SJCRH30 (cell line): ENCODE data around the gene ABCA5. TPM values are rescaled to one million over a fixed set of nuclear protein-coding genes. Genes with fewer than 3 reads are reported as not detected.
"Not testable (repeated sequence)": the region's sequence is repeated elsewhere in the genome, so short reads cannot be mapped to it uniquely, and the experiment has no call there.

Source experiments
- DNase-seq, 2 experiments: peaks; one replicate each; pipeline ENCODE4 v3.0.0-alpha.2; 2015 to 2020
- H3K27ac ChIP-seq: fragments of 250-450 bp; sonication (Bioruptor Pico); 2 replicates; pipeline ENCODE4 v1.5.1; 2020; ENCODE audit warnings: mild to moderate bottlenecking, moderate library complexity
- H3K27me3 ChIP-seq: fragments of 250-450 bp; sonication (Bioruptor Pico); 2 replicates; pipeline ENCODE4 v1.5.1; 2020; ENCODE audit warnings: mild to moderate bottlenecking, moderate library complexity
- H3K36me3 ChIP-seq: fragments of 250-450 bp; sonication (Bioruptor Pico); 2 replicates; pipeline ENCODE4 v1.5.1; 2020; ENCODE audit warnings: mild to moderate bottlenecking, moderate library complexity
- H3K4me1 ChIP-seq: fragments of 250-450 bp; sonication (Bioruptor Pico); 2 replicates; pipeline ENCODE4 v1.5.1; 2020; ENCODE audit warnings: mild to moderate bottlenecking, moderate library complexity
- H3K4me3 ChIP-seq: fragments of 250-450 bp; sonication (Bioruptor Pico); 2 replicates; pipeline ENCODE4 v1.5.1; 2020; ENCODE audit warnings: mild to moderate bottlenecking, moderate library complexity
- H3K9me3 ChIP-seq: fragments of 250-450 bp; sonication (Bioruptor Pico); replicated peaks from 2 replicates; pipeline ENCODE4 v1.5.1; 2020; ENCODE audit warnings: mild to moderate bottlenecking, moderate library complexity
- total RNA-seq: library from RNA; depleted of rRNA; stranded (reverse); fragments of >200 nt; shearing (Covaris generic); gene quantifications from 2 replicates; pipeline ENCODE4 v1.2.3, GENCODE V29; 2014

ABCA5 gene
- total RNA-seq, 1 experiment from 2014 or later = not detected

DNA sequence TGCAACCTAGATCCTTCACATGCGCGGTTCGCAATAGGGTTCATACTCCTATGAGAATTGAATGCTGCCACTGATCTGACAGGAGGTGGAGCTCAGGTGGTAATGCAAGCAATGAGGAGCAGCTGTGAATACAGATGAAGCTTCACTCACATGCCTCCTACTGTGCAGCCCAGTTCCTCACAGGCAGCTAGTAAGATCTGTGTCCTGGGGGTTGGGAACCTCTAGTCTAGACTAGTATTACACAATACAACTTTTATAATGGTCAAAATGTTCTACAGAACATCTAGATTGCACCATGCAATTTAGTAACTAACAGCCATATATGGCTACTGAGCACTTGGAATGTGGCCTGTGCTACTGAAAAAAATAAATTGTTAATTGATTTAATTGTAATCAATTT, 26.7 kb downstream of the ABCA5 start:
- Histone ChIP-seq H3K9me3 (no peaks in the 10 kb centered on the region), H3K36me3 (no peaks in the 10 kb centered on the region), H3K27me3 (peaks cover 9% of the 10 kb centered on the region), H3K4me1 (no peaks in the 10 kb centered on the region), H3K27ac (no peak overlapping the region), H3K4me3 (no peak overlapping the region)
- no peak for DNase-seq

DNA sequence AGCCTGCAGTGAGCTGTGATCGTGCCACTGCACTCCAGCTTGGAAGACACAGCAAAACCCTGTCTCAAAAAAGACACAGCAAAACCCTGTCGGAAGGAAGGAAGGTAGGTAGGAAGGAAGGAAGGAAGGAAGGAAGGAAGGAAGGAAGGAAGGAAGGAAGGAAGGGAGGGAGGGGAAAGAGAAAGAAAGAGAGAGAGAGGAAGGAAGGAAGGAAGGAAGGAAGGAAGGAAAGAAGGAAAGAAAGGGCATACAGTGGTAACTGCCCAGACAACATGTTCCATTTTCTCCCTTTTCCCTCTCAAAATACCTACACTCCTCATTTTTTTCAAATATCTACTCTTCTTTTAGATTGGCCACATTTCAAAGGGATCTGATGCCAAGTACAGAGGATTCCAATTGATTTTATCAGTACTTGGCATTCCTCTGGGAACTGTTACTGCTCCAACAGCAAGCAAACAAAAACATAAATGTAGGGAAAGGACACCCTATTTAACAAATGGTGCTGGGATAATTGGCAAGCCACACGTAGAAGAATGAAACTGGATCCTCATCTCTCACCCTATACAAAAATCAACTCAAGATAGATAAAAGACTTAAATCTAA, 28.7 kb downstream of the ABCA5 start:
- H3K27ac ChIP-seq, H3K4me1 ChIP-seq, DNase-seq, H3K36me3 ChIP-seq, H3K4me3 ChIP-seq, H3K9me3 ChIP-seq, H3K27me3 ChIP-seq: not testable (repeated sequence)

DNA sequence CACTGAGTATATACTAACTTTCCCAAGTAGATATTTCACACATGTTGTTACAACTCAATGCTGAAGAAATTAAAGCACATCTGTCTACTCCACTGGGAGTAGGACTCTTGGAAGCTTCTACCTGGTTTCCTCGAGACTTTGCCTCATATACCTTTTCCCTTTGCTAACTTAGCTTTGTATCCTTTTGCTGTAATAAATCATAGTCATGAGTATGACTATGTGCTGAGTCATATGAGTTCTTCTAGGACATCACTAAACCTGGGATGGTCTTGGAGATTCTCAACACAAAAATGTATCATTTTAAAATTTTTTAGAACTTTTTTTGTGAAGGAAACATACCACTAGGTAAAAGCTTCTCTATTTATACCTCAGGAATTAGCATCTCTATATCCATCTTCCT, 39.8 kb downstream of the ABCA5 start:
- H3K4me3 ChIP-seq = no peak overlapping the region
- H3K4me1 ChIP-seq = no peaks in the 10 kb centered on the region
- no peak for DNase-seq
- no peaks in the 10 kb centered on the region for H3K36me3 ChIP-seq
- H3K27me3 ChIP-seq = no peaks in the 10 kb centered on the region
- H3K27ac ChIP-seq = no peak overlapping the region
- no peaks in the 10 kb centered on the region for H3K9me3 ChIP-seq

DNA sequence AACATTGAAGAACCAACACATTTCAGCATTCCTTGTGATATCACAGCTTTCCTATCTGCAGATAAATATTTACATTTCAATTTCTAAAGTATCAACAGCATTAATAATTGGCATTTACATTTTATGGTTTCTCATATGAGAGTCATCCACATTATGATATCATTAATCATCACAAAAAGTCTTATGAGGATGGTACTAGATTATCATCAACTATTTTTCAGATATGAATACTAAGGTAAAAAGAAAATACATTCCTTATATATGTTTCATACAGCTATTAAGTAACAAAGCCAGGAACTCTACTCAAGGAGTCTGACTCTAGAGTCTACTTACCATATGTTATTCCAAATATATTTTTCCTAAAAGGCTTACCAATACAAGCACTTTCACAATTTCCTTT, 40.7 kb downstream of the ABCA5 start:
- no peaks in the 10 kb centered on the region for H3K9me3 ChIP-seq
- no peak for DNase-seq
- no peaks in the 10 kb centered on the region for H3K27me3 ChIP-seq
- no peak overlapping the region for H3K4me3 ChIP-seq
- no peaks in the 10 kb centered on the region for H3K4me1 ChIP-seq
- H3K27ac ChIP-seq = no peak overlapping the region
- H3K36me3 ChIP-seq = no peaks in the 10 kb centered on the region

DNA sequence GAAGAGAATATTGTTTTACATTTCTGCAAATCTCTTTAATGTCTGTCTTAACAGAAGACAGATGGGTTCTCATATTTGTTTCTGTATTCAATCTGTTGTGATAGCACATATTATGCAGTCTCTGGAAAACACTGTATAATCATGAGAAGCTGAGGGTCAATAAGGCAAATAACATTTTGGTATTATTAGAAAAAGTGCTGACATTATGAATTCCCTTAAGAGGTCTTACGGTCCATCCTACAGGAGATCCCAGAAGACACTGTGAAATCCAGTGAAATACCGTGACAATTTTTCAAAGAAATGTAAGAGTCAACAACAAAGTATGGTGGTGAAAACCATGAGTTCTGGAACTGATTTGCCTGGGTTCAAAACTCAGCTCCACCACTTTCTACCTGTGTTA, 42.3 kb downstream of the ABCA5 start:
- DNase-seq = no peak
- Histone ChIP-seq H3K4me3 (no peak overlapping the region), H3K36me3 (no peaks in the 10 kb centered on the region), H3K4me1 (no peaks in the 10 kb centered on the region), H3K27me3 (no peaks in the 10 kb centered on the region), H3K9me3 (no peaks in the 10 kb centered on the region), H3K27ac (no peak overlapping the region)

DNA sequence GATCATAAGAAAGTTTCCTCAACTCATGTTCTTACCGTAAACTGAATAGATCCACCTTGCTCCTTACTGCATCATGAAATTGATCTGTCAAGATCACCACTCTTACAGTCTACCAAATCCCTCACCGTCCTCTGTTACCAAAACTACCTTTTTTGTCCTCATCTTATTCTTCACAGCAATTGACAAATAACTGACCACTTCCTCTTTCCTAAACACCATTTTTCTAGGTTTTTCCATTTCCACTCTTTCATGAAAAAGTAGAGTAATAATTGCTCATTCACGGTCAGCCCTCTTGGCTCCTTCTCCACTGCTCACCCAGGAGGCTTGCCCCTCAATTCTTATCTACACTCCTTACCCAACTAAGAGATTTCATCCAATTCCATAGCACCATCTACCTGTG, 44.9 kb downstream of the ABCA5 start:
- H3K9me3 ChIP-seq = no peaks in the 10 kb centered on the region
- no peak for DNase-seq

DNA sequence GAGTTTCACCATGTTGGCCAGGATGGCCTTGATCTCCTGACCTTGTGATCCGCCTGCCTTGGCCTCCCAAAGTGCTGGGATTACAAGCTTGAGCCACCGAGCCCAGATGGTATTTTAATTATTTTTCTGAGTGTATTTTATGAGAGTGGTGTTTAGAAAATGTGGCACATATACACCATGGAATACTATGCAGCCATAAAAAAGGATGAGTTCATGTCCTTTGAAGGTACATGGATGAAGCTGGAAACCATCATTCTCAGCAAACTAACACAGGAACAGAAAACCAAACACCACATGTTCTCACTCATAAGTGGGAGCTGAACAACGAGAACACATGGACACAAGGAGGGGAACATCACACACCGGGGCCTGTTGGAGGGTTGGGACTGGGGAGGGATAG, 50.7 kb downstream of the ABCA5 start:
- H3K27me3 ChIP-seq, H3K27ac ChIP-seq, DNase-seq, H3K36me3 ChIP-seq, H3K4me1 ChIP-seq, H3K4me3 ChIP-seq, H3K9me3 ChIP-seq: not testable (repeated sequence)

More for the DNA sequence above, 44.9 kb downstream of the ABCA5 start:
- Histone ChIP-seq H3K4me3 (no peak overlapping the region), H3K27ac (no peak overlapping the region), H3K27me3 (no peaks in the 10 kb centered on the region), H3K36me3 (no peaks in the 10 kb centered on the region), H3K4me1 (no peaks in the 10 kb centered on the region)

DNA sequence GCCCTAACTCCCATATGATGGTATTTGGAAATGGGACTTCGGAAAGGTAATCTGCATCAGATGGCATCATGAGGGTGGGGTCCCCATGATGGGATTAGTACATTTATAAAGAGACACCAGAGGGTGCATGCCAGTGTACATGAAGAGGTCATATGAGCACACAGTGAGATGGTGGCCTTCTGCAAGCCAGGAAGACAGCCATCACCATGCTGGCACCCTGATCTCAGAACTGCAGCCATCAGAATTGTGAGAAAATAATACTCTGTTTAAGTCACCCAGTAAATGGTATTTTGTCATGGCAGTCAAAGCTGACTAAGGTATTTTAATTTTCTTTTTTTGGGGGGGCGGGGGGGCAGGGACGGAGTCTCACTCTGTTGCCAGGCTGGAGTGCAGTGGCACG, 51.2 kb downstream of the ABCA5 start:
- Histone ChIP-seq H3K9me3 (no peaks in the 10 kb centered on the region), H3K27me3 (no peaks in the 10 kb centered on the region), H3K27ac (no peak overlapping the region), H3K36me3 (no peaks in the 10 kb centered on the region), H3K4me3 (no peak overlapping the region), H3K4me1 (no peaks in the 10 kb centered on the region)
- no peak for DNase-seq

DNA sequence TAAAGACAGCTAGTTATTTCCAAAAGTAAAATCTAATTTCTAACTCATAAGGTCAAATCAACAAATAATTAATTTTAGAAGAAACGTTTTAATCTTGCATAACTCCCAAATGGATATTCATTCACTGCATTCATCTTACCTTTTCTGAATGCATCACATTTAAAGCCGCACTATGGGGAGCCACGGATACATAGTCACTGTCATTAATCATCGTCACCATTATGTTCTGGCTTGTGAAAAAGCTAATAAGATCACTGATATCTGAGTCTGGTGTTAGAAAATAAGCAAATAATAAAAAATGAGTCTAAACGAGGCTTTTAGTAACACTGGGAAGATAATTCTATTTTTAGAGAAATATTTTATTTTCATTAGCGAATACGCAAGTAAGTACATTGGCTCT, 55.9 kb downstream of the ABCA5 start:
- H3K9me3 ChIP-seq = no peaks in the 10 kb centered on the region
- no peak overlapping the region for H3K4me3 ChIP-seq
- no peak for DNase-seq
- no peak overlapping the region for H3K27ac ChIP-seq
- H3K27me3 ChIP-seq = no peaks in the 10 kb centered on the region
- H3K4me1 ChIP-seq = peaks cover 7% of the 10 kb centered on the region; the same call in 1 of the 2 replicates
- no peaks in the 10 kb centered on the region for H3K36me3 ChIP-seq

DNA sequence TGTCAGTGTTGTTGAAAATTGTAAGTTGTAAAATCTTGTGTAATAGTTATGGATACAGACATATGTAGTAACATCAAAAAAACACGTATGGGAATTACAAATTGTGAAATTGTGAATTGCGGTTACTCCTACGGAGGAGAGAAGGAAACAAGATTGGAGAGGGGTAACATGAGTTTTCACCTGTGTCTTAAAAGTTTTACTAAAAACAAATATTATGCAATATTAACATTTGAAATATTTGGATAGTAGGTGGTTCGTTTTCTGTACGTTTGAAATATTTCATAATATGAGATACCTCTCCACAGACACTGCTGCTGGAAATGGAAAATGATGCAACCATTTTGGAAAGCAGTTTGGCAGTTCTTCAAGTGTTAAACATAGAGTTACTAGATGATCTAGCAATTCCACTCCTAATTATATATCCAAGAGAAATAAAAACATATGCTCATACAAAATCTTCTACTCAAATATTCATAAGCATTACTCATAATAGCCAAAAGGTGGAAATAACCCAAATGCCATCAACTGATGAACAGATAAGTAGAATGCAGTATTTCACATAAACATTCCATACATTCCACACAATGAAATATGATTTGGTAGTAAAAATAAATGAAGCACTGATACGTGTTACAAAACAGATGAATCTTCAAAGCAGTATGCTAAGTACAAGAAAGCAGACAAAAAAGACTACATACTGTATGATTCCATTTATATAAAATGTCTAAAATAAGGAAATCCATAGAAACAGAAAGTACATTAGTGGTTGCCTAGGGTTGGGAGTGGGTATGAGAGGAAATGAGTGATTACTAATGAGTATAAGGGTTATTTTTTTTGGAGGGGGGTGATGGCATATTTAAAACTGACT, 57.6 kb downstream of the ABCA5 start:
- H3K9me3 ChIP-seq = no peaks in the 10 kb centered on the region
- no peaks in the 10 kb centered on the region for H3K27me3 ChIP-seq
- no peak for DNase-seq
- no peak overlapping the region for H3K4me3 ChIP-seq
- no peak overlapping the region for H3K27ac ChIP-seq
- no peaks in the 10 kb centered on the region for H3K36me3 ChIP-seq
- H3K4me1 ChIP-seq = peaks cover 7% of the 10 kb centered on the region; the same call in 1 of the 2 replicates

DNA sequence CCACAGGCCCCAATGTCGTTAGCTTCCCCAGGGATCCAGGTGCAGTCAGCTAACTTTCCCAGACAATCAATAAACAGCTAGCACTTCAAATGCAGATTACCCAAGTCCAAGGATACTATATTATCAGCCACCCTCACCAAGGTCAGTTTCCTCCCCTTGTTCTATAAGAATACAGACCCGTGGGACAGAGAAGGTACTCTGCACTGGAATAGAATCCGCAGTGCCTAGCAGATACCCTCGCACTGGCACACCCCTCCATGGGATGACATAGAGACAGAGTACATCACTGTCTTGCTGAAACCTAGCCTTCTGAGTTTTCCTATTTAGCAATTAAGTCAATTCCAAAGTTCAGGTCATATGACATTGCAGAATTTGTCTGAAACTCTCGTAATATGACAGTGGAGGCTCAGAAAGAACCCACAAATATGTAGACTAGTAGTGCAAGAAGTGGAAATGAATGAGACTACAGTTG, 58.4 kb downstream of the ABCA5 start:
- no peaks in the 10 kb centered on the region for H3K9me3 ChIP-seq
- H3K27ac ChIP-seq = no peak overlapping the region
- no peak overlapping the region for H3K4me3 ChIP-seq
- no peaks in the 10 kb centered on the region for H3K36me3 ChIP-seq
- peaks cover 7% of the 10 kb centered on the region; the same call in 1 of the 2 replicates for H3K4me1 ChIP-seq
- no peaks in the 10 kb centered on the region for H3K27me3 ChIP-seq
- DNase-seq = no peak

DNA sequence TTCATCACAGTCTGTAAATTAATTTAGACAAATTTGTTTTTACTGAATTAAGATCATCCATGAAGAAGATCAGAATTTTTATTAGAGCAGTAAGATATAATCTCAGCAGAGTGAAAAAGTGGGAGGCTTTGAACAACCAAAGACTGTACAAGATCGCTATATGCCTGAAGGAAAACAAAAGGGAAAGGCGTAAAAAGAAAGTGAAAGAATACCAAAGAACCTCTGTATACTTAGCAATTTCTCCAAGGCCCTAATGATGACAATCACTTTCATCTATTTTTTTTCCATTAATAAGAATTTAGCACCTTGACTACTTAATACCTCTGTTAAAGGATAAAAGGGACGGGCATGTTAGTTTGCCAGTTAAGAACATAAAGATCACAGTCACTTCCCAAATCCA, 59.7 kb downstream of the ABCA5 start:
- Histone ChIP-seq H3K4me3 (no peak overlapping the region), H3K36me3 (no peaks in the 10 kb centered on the region), H3K4me1 (peaks cover 7% of the 10 kb centered on the region; the same call in 1 of the 2 replicates), H3K27ac (no peak overlapping the region), H3K9me3 (no peaks in the 10 kb centered on the region), H3K27me3 (no peaks in the 10 kb centered on the region)
- no peak for DNase-seq

DNA sequence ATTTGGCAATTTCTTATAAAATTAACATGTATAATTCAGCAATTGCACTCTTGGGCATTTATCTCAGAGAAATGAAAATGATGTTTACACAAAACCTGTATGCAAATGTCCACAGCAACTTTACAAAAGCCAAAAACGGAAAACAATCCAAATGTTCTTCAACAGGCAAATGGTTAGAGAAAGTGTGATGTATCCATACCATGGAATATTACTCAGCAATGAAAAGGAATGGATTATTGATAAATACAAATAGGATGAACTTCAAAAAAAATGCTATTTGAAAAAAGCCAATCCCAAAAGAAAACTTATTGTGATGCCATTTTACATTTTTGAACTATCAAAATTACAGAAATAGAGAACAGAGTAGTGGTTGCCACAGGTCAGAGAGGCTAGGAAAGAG, 61.1 kb downstream of the ABCA5 start:
- H3K27me3 ChIP-seq = no peaks in the 10 kb centered on the region
- H3K36me3 ChIP-seq = no peaks in the 10 kb centered on the region
- H3K4me1 ChIP-seq = peaks cover 7% of the 10 kb centered on the region; the same call in 1 of the 2 replicates
- no peak overlapping the region for H3K4me3 ChIP-seq
- DNase-seq = no peak
- no peaks in the 10 kb centered on the region for H3K9me3 ChIP-seq
- H3K27ac ChIP-seq = no peak overlapping the region

DNA sequence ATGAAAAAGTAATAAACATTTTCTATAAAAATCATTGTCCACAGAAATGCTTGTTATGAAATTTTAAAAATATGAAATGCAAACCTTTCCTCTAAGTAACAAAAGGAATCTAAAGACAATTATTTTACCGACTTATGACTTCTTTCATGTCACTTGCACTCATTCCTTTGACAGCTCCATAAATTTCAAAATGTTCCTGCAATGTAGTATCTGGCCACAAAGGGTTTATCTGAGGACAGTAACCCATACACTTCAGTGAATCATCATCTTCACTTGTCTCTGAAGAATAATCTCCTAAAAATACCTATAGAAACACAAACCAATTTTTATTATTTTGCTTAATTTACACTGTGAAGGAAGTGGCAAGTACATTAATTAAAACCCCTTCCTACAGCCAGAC, 72.7 kb downstream of the ABCA5 start:
- Histone ChIP-seq H3K36me3 (no peaks in the 10 kb centered on the region), H3K9me3 (no peaks in the 10 kb centered on the region), H3K4me1 (no peaks in the 10 kb centered on the region), H3K27ac (no peak overlapping the region), H3K4me3 (no peak overlapping the region), H3K27me3 (peaks cover 9% of the 10 kb centered on the region)
- DNase-seq = no peak

DNA sequence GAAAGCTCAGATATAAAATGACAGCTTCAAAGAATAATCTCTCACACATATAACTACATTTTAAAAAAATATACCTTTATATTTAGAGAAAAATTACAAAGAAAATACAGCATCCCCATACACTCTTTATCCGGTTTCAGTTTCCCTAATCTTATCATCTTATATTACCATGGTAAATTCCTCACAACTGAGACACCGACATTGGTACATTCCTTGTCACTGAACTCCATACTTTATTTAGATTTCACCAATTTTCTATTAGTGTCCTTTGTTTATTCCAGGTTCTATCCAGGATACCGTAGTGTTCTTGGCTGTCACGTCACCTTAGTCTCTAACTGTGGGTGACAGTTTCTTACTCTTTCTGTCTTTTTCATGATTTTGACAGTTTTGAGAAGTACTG, 76.3 kb downstream of the ABCA5 start:
- H3K27ac ChIP-seq = no peak overlapping the region
- DNase-seq = no peak
- H3K4me3 ChIP-seq = no peak overlapping the region
- no peaks in the 10 kb centered on the region for H3K9me3 ChIP-seq
- H3K4me1 ChIP-seq = no peaks in the 10 kb centered on the region
- peaks cover 5% of the 10 kb centered on the region for H3K27me3 ChIP-seq
- no peaks in the 10 kb centered on the region for H3K36me3 ChIP-seq
